Progenitor cell of endocrine pancreas (in vitro differentiated cells): Measurements from ENCODE around the gene UBE2L6. TPM values are rescaled to one million over a fixed set of nuclear protein-coding genes. Genes with fewer than 3 reads are reported as not detected.
"Not testable (repeated sequence)": the region's sequence is repeated elsewhere in the genome, so short reads cannot be mapped to it uniquely, and the experiment has no call there.

Source experiments
- DNase-seq: peaks from one replicate; pipeline ENCODE4 v3.0.0; 2021; ENCODE audit warnings: low spot score; ENCODE audit not compliant: unreplicated experiment
- H3K27ac Mint-ChIP-seq: 2 replicates; pipeline ENCODE4 v1.8.0; 2021; ENCODE audit warnings: mild to moderate bottlenecking, moderate library complexity, mixed read lengths
- H3K27me3 Mint-ChIP-seq: 2 replicates; pipeline ENCODE4 v1.8.0; 2021; ENCODE audit warnings: mixed read lengths
- H3K36me3 Mint-ChIP-seq: 2 replicates; pipeline ENCODE4 v1.8.0; 2022; ENCODE audit warnings: mixed read lengths; ENCODE audit not compliant: insufficient read depth
- H3K4me1 Mint-ChIP-seq: 2 replicates; pipeline ENCODE4 v1.8.0; 2021; ENCODE audit warnings: low read depth, mixed read lengths
- H3K4me3 Mint-ChIP-seq: 2 replicates; pipeline ENCODE4 v1.8.0; 2021; ENCODE audit warnings: low read depth, mild to moderate bottlenecking, moderate library complexity, mixed read lengths
- H3K9me3 Mint-ChIP-seq: 2 replicates; pipeline ENCODE4 v1.8.0; 2021; ENCODE audit warnings: low read depth, mixed read lengths
- total RNA-seq: library from RNA; stranded (reverse); gene quantifications from 2 replicates; pipeline ENCODE4 v1.2.1, GENCODE V29; 2021
- TF ChIP-seq, protein P1 (sequence below): fragments of 200-600 bp; sonication (generic); IDR thresholded peaks from one replicate; pipeline ENCODE4 v1.5.0; 2021; ENCODE audit warnings: antibody characterized with exemption, mild to moderate bottlenecking; ENCODE audit not compliant: unreplicated experiment

The UBE2L6 gene
- total RNA-seq, 1 donor from 2014 or later = 34.3 TPM

DNA sequence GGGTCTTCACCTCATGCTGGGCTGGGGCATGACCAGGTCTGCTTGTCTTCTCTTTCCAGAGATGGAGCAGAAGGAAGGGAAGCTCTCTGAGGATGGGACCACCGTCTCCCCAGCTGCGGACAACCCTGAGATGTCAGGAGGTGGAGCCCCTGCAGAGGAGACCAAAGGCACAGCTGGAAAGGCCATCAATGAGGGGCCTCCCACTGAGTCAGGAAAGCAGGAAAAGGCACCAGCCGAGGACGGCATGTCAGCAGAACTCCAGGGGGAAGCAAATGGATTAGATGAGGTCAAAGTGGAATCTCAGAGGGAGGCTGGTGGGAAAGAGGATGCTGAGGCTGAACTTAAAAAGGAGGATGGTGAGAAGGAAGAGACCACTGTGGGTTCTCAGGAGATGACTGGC is 24.9 kb downstream of the UBE2L6 start:
- DNase-seq = no peak
- no peak overlapping the region for H3K4me3 Mint-ChIP-seq

DNA sequence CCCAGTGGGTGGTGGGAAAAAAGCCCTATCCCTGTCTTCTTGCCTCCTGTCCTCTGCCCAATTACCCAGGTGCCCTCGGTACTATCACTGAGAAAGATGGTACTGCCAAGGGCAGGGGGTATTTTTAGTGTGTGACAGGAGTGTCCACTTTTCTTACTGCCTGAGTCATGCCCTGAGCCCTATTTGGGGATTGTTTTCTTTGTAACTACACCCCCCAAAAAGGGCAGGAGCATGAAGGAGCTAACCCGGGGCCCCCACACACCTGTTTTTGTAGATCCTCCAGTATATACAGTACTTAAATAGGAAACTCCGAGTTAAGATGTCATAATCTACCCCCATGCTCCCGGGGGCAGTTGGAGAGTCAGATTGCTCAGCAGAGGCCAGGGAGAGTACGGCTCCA is 26.3 kb downstream of the UBE2L6 start:
- H3K9me3 Mint-ChIP-seq = no peaks in the 10 kb centered on the region
- H3K4me3 Mint-ChIP-seq = no peak overlapping the region
- H3K36me3 Mint-ChIP-seq = no peaks in the 10 kb centered on the region
- no peak for DNase-seq
- peaks cover 10% of the 10 kb centered on the region for H3K27me3 Mint-ChIP-seq
- TF ChIP-seq, protein P1, sequence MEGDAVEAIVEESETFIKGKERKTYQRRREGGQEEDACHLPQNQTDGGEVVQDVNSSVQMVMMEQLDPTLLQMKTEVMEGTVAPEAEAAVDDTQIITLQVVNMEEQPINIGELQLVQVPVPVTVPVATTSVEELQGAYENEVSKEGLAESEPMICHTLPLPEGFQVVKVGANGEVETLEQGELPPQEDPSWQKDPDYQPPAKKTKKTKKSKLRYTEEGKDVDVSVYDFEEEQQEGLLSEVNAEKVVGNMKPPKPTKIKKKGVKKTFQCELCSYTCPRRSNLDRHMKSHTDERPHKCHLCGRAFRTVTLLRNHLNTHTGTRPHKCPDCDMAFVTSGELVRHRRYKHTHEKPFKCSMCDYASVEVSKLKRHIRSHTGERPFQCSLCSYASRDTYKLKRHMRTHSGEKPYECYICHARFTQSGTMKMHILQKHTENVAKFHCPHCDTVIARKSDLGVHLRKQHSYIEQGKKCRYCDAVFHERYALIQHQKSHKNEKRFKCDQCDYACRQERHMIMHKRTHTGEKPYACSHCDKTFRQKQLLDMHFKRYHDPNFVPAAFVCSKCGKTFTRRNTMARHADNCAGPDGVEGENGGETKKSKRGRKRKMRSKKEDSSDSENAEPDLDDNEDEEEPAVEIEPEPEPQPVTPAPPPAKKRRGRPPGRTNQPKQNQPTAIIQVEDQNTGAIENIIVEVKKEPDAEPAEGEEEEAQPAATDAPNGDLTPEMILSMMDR = no peak
- no peak overlapping the region for H3K27ac Mint-ChIP-seq
- peaks cover 4% of the 10 kb centered on the region for H3K4me1 Mint-ChIP-seq

More for the DNA sequence above, 24.9 kb downstream of the UBE2L6 start:
- no peak overlapping the region for H3K27ac Mint-ChIP-seq
- H3K4me1 Mint-ChIP-seq = peaks cover 4% of the 10 kb centered on the region
- peaks cover 9% of the 10 kb centered on the region for H3K27me3 Mint-ChIP-seq
- peaks cover 3% of the 10 kb centered on the region for H3K36me3 Mint-ChIP-seq
- TF ChIP-seq, protein P1 = no peak
- no peaks in the 10 kb centered on the region for H3K9me3 Mint-ChIP-seq

DNA sequence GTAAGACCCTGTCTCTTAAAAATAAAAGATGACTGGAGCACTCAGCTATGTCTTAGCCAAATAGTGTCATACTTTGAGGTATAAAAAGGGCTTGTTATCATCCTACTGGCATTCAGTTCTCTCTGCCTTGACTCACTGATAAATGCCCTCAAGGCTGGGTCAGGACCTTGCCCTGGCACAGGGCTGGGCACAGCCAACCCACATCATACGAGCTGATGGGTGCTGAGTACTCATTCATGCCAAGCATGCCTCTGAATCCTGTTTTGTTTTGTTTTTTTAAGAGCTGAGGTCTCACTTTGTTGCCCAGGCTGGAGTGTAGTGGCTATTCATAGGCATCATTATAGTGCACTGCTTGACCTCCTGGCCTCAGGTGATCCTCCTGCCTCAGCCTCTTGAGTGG is 28.1 kb downstream of the UBE2L6 start:
- peaks cover 4% of the 10 kb centered on the region for H3K4me1 Mint-ChIP-seq
- H3K4me3 Mint-ChIP-seq = no peak overlapping the region
- no peaks in the 10 kb centered on the region for H3K9me3 Mint-ChIP-seq
- peaks cover 16% of the 10 kb centered on the region for H3K27me3 Mint-ChIP-seq
- H3K36me3 Mint-ChIP-seq = no peaks in the 10 kb centered on the region
- DNase-seq = no peak
- TF ChIP-seq, protein P1 = no peak
- H3K27ac Mint-ChIP-seq = no peak overlapping the region

DNA sequence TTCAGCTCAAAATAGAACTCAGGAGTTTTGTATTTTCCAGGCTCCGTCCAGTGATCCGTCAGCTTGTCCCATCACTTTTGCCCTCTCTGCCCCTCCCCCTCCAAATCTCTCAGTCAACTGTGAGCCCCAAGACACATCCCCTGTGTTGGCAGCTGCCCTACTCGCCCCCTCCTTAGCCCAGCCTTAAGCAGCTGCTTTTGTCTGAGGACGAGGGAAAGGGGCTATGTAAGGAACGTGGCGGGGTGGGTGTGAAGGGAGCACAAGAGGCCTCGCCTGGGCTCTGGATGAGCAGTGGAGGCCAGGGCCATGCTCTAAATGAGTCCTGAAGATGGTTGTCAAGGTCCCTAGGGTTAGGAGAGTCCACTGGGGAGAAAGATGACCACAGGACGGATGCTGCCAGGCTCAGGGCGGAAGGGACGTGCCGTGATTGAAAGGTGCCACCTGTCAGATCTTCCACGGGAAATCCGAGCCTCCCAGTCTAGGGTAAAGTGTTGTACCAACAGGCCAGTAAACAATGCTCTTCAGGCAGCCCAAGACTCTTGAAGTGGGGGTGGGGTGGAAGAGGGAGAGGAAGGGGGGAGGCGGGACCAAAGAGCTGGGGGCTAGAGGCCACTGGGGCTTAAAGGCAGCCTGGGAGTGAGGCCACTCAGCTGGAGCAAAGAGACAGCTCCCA is 30.4 kb downstream of the UBE2L6 start, which contains the start of gene SMTNL1:
TSS of gene SMTNL1 (plus strand) at position 649 of the 673 bp plus-strand sequence. CDS start 5,048 bp downstream, outside the sequence.
- no peaks in the 10 kb centered on the region for H3K9me3 Mint-ChIP-seq
- no peak within 1 kb of the TSS for H3K4me3 Mint-ChIP-seq
- H3K36me3 Mint-ChIP-seq = no peaks in the 10 kb centered on the region
- no peaks in the 10 kb centered on the region for H3K4me1 Mint-ChIP-seq
- no peak within 1 kb of the TSS for H3K27ac Mint-ChIP-seq
- no peak for DNase-seq
- H3K27me3 Mint-ChIP-seq = peaks cover 6% of the 10 kb centered on the region
- TF ChIP-seq, protein P1 = no peak

DNA sequence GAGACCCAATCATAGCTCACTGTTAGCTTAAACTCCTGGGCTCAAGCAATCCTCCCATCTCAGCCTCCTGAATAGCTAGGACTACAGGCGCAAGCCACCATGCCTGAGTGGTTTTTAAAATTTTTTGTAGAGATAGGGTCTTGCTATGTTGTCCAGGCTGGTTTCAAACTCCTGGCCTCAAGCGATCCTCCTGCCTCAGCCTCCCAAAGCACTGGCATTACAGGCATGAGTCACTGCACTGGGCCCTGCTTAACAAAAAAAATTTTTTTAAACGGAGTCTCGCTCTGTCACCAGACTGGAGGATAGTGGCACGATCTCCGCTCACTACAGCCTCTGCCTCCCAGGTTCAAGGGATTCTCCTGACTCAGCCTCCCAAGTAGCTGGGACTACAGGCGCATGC is 33.0 kb downstream of the UBE2L6 start:
- H3K4me3 Mint-ChIP-seq, H3K9me3 Mint-ChIP-seq, H3K36me3 Mint-ChIP-seq, H3K27ac Mint-ChIP-seq, DNase-seq, H3K27me3 Mint-ChIP-seq: not testable (repeated sequence)
- H3K4me1 Mint-ChIP-seq = peaks cover 12% of the 10 kb centered on the region
